SK-N-SH (cell line): ENCODE results near the gene ST6GALNAC3. TPM values are rescaled to one million over a fixed set of nuclear protein-coding genes. Genes with fewer than 3 reads are reported as not detected.

Source experiments
- CTCF ChIA-PET: fragments of 300-600, 350-600 bp; formaldehyde crosslinking; extraction: SDS; loops from one replicate; lab custom pipeline; 2021; lab: Yijun Ruan, JAX
- POLR2A ChIA-PET: fragments of 350-600 bp; sonication (Branson Sonifier 250); formaldehyde crosslinking; extraction: SDS; loops from one replicate; lab custom pipeline; 2020; ENCODE audit warnings: antibody characterized with exemption, inconsistent platforms; lab: Yijun Ruan, JAX
- DNase-seq: peaks from one replicate; pipeline ENCODE4 v3.0.0; 2012
- H2AFZ ChIP-seq: fragments of 200-600 bp; sonication (generic); 2 replicates; pipeline ENCODE4 v1.8.1; 2016; ENCODE audit warnings: antibody characterized with exemption, mild to moderate bottlenecking, low read depth
- H3F3A ChIP-seq: fragments of 200-600 bp; sonication (generic); replicated peaks from 2 replicates; pipeline ENCODE3; 2016; ENCODE audit warnings: antibody characterized with exemption, mild to moderate bottlenecking; ENCODE audit not compliant: insufficient read depth
- H3K27ac ChIP-seq, 2 experiments: fragments of 200-500 bp in 1 of 2; fragments of 200-600 bp in 1 of 2; sonication (Bioruptor generic) in 1 of 2; sonication (generic), shearing (Covaris generic) in 1 of 2; 2 replicates each; pipeline versions ENCODE4 v1.5.1 to v1.6.1; 2014 to 2016; ENCODE audit warnings: low read depth in 2 of 2, inconsistent platforms in 1 of 2, low read length in 1 of 2, mild to moderate bottlenecking in 1 of 2, mixed read lengths in 1 of 2
- H3K27me3 ChIP-seq: fragments of 200-600 bp; sonication (generic), shearing (Covaris generic); 2 replicates; pipeline ENCODE4 v1.6.1; 2016; ENCODE audit warnings: mixed run types; ENCODE audit not compliant: insufficient read depth
- H3K36me3 ChIP-seq, 2 experiments: fragments of 200-500 bp in 1 of 2; fragments of 200-600 bp in 1 of 2; sonication (Bioruptor generic) in 1 of 2; sonication (generic) in 1 of 2; replicated peaks in 1 of 2; 2 replicates each; pipeline versions ENCODE3 to v1.5.1; 2014 to 2016; ENCODE audit warnings: low read length in 1 of 2, mild to moderate bottlenecking in 1 of 2; ENCODE audit not compliant: insufficient read depth in 2 of 2, control insufficient read depth in 1 of 2
- H3K4me1 ChIP-seq, 2 experiments: fragments of 200-500 bp in 1 of 2; fragments of 200-600 bp in 1 of 2; sonication (Bioruptor generic) in 1 of 2; sonication (generic), shearing (Covaris generic) in 1 of 2; 2 replicates each; pipeline versions ENCODE4 v1.5.1 to v1.6.1; 2014 to 2016; ENCODE audit warnings: low read depth in 1 of 2, low read length in 1 of 2, mixed run types in 1 of 2; ENCODE audit not compliant: insufficient read depth in 2 of 2, control insufficient read depth in 1 of 2
- H3K4me2 ChIP-seq: fragments of 200-600 bp; sonication (generic), shearing (Covaris generic); 2 replicates; pipeline ENCODE4 v1.6.1; 2017; ENCODE audit warnings: mixed run types
- H3K4me3 ChIP-seq, 2 experiments: fragments of 200-500 bp in 1 of 2; fragments of 200-600 bp in 1 of 2; sonication (Bioruptor generic) in 1 of 2; sonication (generic), shearing (Covaris generic) in 1 of 2; 2 replicates each; pipeline versions ENCODE4 v1.5.1 to v1.8.1; 2014 to 2016; ENCODE audit warnings: low read depth in 2 of 2, inconsistent platforms in 1 of 2, low read length in 1 of 2, mild to moderate bottlenecking in 1 of 2, mixed read lengths in 1 of 2, moderate library complexity in 1 of 2
- H3K79me2 ChIP-seq: fragments of 200-600 bp; sonication (generic); 2 replicates; pipeline ENCODE4 v1.8.1; 2017; ENCODE audit warnings: mild to moderate bottlenecking; ENCODE audit not compliant: insufficient read depth
- H3K9ac ChIP-seq: fragments of 200-600 bp; sonication (generic); 2 replicates; pipeline ENCODE4 v1.6.1; 2017; ENCODE audit warnings: mixed run types
- H3K9me2 ChIP-seq: fragments of 200-600 bp; sonication (generic); 2 replicates; pipeline ENCODE4 v1.6.1; 2017; ENCODE audit warnings: mixed run types
- H3K9me3 ChIP-seq: fragments of 200-600 bp; sonication (generic); 2 replicates; pipeline ENCODE4 v1.6.1; 2017; ENCODE audit warnings: mixed run types, mild to moderate bottlenecking, moderate library complexity
- H4K20me1 ChIP-seq: fragments of 200-600 bp; sonication (generic); 2 replicates; pipeline ENCODE4 v1.6.1; 2017; ENCODE audit warnings: mild to moderate bottlenecking, mixed run types; ENCODE audit not compliant: insufficient read depth
- CHD2 ChIP-seq: fragments of 150-350 bp; IDR thresholded peaks from 2 replicates; pipeline ENCODE4 v1.6.1; 2018; ENCODE audit warnings: low read length; ENCODE audit not compliant: partially characterized antibody
- EZH2phosphoT487 ChIP-seq: fragments of 200-600 bp; sonication (generic); IDR thresholded peaks from 2 replicates; pipeline ENCODE4 v1.6.1; 2017; ENCODE audit warnings: low read depth, mixed run types, mild to moderate bottlenecking, antibody characterized with exemption, moderate library complexity, borderline replicate concordance
- GATA2 ChIP-seq: sonication (generic); formaldehyde crosslinking; IDR thresholded peaks from 2 replicates; pipeline ENCODE4 v1.5.0; 2020; ENCODE audit warnings: mild to moderate bottlenecking, missing genetic modification reagents
- MXI1 ChIP-seq: IDR thresholded peaks from 2 replicates; pipeline ENCODE4 v1.6.1; 2012; ENCODE audit warnings: mild to moderate bottlenecking, low read depth, low read length, improper control_type of control experiment
- NFIC ChIP-seq: IDR thresholded peaks from 2 replicates; pipeline ENCODE4 v1.4.0; 2012; ENCODE audit warnings: borderline replicate concordance
- POLR2AphosphoS5 ChIP-seq: IDR thresholded peaks from 2 replicates; pipeline ENCODE4 v1.6.1; 2012; ENCODE audit warnings: low read depth, low read length
- RAD21 ChIP-seq: IDR thresholded peaks from 2 replicates; pipeline ENCODE4 v1.6.1; 2012; ENCODE audit warnings: mild to moderate bottlenecking, low read length
- RCOR1 ChIP-seq: fragments of 150-350 bp; IDR thresholded peaks from 2 replicates; pipeline ENCODE4 v1.6.1; 2017; ENCODE audit warnings: antibody characterized with exemption, low read length
- RFX5 ChIP-seq: IDR thresholded peaks from 2 replicates; pipeline ENCODE4 v1.6.1; 2012; ENCODE audit warnings: mild to moderate bottlenecking, improper control_type of control experiment, low read length
- SMC3 ChIP-seq: IDR thresholded peaks from 2 replicates; pipeline ENCODE4 v1.6.1; 2012; ENCODE audit warnings: low read depth, low read length, improper control_type of control experiment
- YY1 ChIP-seq: IDR thresholded peaks from 2 replicates; pipeline ENCODE4 v1.4.0; 2012; ENCODE audit warnings: low read depth, mild to moderate bottlenecking
- WGBS: methylation state at CpG from one replicate; pipeline ENCODE4 v1.1.6; 2017; ENCODE audit warnings: low lambda C conversion rate; 5-methylcytosine and 5-hydroxymethylcytosine counted together
- polyA plus RNA-seq, 3 experiments: library from polyadenylated mRNA; depleted of rRNA; stranded (reverse); fragments of >200 nt; gene quantifications; 2 replicates each; pipeline ENCODE4 v1.2.3, GENCODE V29; 2012
- TF ChIP-seq, protein P1 (sequence below): fragments of 150-350 bp; IDR thresholded peaks from 2 replicates; pipeline ENCODE4 v1.6.1; 2017; ENCODE audit warnings: antibody characterized with exemption, low read length, low read depth, borderline replicate concordance
- TF ChIP-seq, protein P2 (sequence below): IDR thresholded peaks from 2 replicates; pipeline ENCODE4 v1.4.0; 2012; ENCODE audit warnings: low read depth, borderline replicate concordance
- TF ChIP-seq, protein P3 (sequence below): fragments of 150-350 bp; IDR thresholded peaks from 2 replicates; pipeline ENCODE4 v1.6.1; 2016; ENCODE audit warnings: mild to moderate bottlenecking, low read depth, low read length
- TF ChIP-seq, protein P4 (sequence below): IDR thresholded peaks from 2 replicates; pipeline ENCODE4 v1.6.1; 2012; ENCODE audit warnings: mild to moderate bottlenecking, low read depth, low read length, moderate library complexity
- TF ChIP-seq, protein P5 (sequence below): IDR thresholded peaks from 2 replicates; pipeline ENCODE4 v1.4.0; 2012; ENCODE audit warnings: low read depth, borderline replicate concordance
- TF ChIP-seq, protein P6 (sequence below): fragments of 200-600 bp; sonication (generic); IDR thresholded peaks from 2 replicates; pipeline ENCODE4 v1.6.1; 2017; ENCODE audit warnings: antibody characterized with exemption, mild to moderate bottlenecking, moderate library complexity
- TF ChIP-seq, protein P7 (sequence below): IDR thresholded peaks from 2 replicates; pipeline ENCODE4 v1.4.0; 2012; ENCODE audit warnings: low read depth
- TF ChIP-seq, protein P8 (sequence below): IDR thresholded peaks from 2 replicates; pipeline ENCODE4; 2012

The ST6GALNAC3 gene
- polyA plus RNA-seq, 1 of the 3 experiments (the other 2 are of a cell fraction): 8.1 TPM

DNA sequence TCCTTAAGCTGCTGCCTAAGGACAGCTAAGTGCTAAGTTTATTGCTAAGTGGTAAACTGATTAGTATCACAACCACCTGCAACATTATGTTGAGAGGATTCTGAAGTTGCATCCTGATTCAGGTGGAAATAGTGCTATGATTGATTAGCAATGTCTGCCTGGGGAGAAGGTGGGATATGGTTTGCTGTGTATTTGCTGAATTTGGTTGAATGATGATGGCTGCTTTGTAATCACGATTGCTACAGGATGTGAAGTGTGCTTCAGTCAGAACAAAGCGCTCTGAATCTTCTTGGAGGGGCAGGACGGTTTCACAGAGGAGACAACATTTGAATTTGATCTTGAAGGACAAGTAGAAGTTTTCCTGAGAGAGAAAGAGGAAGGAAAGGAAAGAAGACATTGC is 226.0 kb downstream of the ST6GALNAC3 start:
- Histone ChIP-seq H3K4me3 (no peak overlapping the region), H3K27ac (no peak overlapping the region), H3K27me3 (no peaks in the 10 kb centered on the region), H3F3A (no peaks in the 10 kb centered on the region), H3K9me3 (no peaks in the 10 kb centered on the region), H3K4me2 (no peak overlapping the region), H3K79me2 (no peaks in the 10 kb centered on the region), H3K9me2 (no peaks in the 10 kb centered on the region), H3K4me1 (no peaks in the 10 kb centered on the region; a peak in 2 of 4 replicates), H3K9ac (no peak overlapping the region), H4K20me1 (no peaks in the 10 kb centered on the region), H3K36me3 (no peaks in the 10 kb centered on the region), H2AFZ (no peak overlapping the region)
- no peak for DNase-seq
- 94% methylated on average over 3 of the region's 3 CpGs for WGBS
- ChIA-PET CTCF (interaction anchor here (1.2 kb wide), 1 partner anchor 11 kb away, joined by 3 read pairs; no protein-coding TSS in a partner anchor), POLR2A (no interaction called here)
- TF ChIP-seq, protein P1, sequence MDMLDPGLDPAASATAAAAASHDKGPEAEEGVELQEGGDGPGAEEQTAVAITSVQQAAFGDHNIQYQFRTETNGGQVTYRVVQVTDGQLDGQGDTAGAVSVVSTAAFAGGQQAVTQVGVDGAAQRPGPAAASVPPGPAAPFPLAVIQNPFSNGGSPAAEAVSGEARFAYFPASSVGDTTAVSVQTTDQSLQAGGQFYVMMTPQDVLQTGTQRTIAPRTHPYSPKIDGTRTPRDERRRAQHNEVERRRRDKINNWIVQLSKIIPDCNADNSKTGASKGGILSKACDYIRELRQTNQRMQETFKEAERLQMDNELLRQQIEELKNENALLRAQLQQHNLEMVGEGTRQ: no peak
- TF ChIP-seq, protein P2, sequence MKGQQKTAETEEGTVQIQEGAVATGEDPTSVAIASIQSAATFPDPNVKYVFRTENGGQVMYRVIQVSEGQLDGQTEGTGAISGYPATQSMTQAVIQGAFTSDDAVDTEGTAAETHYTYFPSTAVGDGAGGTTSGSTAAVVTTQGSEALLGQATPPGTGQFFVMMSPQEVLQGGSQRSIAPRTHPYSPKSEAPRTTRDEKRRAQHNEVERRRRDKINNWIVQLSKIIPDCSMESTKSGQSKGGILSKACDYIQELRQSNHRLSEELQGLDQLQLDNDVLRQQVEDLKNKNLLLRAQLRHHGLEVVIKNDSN: no peak
- TF ChIP-seq RAD21 (no peak), EZH2phosphoT487 (no peak), RFX5 (no peak), SMC3 (no peak), NFIC (no peak), POLR2AphosphoS5 (no peak), MXI1 (no peak), CHD2 (no peak), YY1 (no peak), GATA2 (CRISPR knock-in tag) (no peak), RCOR1 (no peak)
- TF ChIP-seq, protein P3, sequence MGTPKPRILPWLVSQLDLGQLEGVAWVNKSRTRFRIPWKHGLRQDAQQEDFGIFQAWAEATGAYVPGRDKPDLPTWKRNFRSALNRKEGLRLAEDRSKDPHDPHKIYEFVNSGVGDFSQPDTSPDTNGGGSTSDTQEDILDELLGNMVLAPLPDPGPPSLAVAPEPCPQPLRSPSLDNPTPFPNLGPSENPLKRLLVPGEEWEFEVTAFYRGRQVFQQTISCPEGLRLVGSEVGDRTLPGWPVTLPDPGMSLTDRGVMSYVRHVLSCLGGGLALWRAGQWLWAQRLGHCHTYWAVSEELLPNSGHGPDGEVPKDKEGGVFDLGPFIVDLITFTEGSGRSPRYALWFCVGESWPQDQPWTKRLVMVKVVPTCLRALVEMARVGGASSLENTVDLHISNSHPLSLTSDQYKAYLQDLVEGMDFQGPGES: no peak
- TF ChIP-seq, protein P4, sequence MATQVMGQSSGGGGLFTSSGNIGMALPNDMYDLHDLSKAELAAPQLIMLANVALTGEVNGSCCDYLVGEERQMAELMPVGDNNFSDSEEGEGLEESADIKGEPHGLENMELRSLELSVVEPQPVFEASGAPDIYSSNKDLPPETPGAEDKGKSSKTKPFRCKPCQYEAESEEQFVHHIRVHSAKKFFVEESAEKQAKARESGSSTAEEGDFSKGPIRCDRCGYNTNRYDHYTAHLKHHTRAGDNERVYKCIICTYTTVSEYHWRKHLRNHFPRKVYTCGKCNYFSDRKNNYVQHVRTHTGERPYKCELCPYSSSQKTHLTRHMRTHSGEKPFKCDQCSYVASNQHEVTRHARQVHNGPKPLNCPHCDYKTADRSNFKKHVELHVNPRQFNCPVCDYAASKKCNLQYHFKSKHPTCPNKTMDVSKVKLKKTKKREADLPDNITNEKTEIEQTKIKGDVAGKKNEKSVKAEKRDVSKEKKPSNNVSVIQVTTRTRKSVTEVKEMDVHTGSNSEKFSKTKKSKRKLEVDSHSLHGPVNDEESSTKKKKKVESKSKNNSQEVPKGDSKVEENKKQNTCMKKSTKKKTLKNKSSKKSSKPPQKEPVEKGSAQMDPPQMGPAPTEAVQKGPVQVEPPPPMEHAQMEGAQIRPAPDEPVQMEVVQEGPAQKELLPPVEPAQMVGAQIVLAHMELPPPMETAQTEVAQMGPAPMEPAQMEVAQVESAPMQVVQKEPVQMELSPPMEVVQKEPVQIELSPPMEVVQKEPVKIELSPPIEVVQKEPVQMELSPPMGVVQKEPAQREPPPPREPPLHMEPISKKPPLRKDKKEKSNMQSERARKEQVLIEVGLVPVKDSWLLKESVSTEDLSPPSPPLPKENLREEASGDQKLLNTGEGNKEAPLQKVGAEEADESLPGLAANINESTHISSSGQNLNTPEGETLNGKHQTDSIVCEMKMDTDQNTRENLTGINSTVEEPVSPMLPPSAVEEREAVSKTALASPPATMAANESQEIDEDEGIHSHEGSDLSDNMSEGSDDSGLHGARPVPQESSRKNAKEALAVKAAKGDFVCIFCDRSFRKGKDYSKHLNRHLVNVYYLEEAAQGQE: no peak
- TF ChIP-seq, protein P5, sequence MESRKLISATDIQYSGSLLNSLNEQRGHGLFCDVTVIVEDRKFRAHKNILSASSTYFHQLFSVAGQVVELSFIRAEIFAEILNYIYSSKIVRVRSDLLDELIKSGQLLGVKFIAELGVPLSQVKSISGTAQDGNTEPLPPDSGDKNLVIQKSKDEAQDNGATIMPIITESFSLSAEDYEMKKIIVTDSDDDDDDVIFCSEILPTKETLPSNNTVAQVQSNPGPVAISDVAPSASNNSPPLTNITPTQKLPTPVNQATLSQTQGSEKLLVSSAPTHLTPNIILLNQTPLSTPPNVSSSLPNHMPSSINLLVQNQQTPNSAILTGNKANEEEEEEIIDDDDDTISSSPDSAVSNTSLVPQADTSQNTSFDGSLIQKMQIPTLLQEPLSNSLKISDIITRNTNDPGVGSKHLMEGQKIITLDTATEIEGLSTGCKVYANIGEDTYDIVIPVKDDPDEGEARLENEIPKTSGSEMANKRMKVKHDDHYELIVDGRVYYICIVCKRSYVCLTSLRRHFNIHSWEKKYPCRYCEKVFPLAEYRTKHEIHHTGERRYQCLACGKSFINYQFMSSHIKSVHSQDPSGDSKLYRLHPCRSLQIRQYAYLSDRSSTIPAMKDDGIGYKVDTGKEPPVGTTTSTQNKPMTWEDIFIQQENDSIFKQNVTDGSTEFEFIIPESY: no peak
- TF ChIP-seq, protein P6, sequence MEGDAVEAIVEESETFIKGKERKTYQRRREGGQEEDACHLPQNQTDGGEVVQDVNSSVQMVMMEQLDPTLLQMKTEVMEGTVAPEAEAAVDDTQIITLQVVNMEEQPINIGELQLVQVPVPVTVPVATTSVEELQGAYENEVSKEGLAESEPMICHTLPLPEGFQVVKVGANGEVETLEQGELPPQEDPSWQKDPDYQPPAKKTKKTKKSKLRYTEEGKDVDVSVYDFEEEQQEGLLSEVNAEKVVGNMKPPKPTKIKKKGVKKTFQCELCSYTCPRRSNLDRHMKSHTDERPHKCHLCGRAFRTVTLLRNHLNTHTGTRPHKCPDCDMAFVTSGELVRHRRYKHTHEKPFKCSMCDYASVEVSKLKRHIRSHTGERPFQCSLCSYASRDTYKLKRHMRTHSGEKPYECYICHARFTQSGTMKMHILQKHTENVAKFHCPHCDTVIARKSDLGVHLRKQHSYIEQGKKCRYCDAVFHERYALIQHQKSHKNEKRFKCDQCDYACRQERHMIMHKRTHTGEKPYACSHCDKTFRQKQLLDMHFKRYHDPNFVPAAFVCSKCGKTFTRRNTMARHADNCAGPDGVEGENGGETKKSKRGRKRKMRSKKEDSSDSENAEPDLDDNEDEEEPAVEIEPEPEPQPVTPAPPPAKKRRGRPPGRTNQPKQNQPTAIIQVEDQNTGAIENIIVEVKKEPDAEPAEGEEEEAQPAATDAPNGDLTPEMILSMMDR: no peak
- TF ChIP-seq, protein P7, sequence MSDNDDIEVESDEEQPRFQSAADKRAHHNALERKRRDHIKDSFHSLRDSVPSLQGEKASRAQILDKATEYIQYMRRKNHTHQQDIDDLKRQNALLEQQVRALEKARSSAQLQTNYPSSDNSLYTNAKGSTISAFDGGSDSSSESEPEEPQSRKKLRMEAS: no peak
- TF ChIP-seq, protein P8, sequence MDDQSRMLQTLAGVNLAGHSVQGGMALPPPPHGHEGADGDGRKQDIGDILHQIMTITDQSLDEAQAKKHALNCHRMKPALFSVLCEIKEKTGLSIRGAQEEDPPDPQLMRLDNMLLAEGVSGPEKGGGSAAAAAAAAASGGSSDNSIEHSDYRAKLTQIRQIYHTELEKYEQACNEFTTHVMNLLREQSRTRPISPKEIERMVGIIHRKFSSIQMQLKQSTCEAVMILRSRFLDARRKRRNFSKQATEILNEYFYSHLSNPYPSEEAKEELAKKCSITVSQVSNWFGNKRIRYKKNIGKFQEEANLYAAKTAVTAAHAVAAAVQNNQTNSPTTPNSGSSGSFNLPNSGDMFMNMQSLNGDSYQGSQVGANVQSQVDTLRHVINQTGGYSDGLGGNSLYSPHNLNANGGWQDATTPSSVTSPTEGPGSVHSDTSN: no peak
